K562 (cell line): Measurements from ENCODE around the gene BCAS1.

Experiments used
- CBX3 ChIP-seq, 2 experiments: IDR thresholded peaks; 1 replicate in 1 of 2; 2 replicates in 1 of 2; pipeline ENCODE4 v1.6.1; 2012; ENCODE audit warnings: inconsistent platforms in 2 of 2, low read length in 2 of 2, borderline replicate concordance in 1 of 2, control low read depth in 1 of 2
- CHCHD3 ChIP-seq: fragments of 250-450 bp; sonication (Bioruptor Pico); IDR thresholded peaks from 2 replicates; pipeline ENCODE4 v2.1.2; 2022; ENCODE audit warnings: mild to moderate bottlenecking
- CHD2 ChIP-seq: IDR thresholded peaks from 2 replicates; pipeline ENCODE4 v1.6.1; 2011; ENCODE audit warnings: low read depth, low read length
- CHD4 ChIP-seq: fragments of 200-600 bp; sonication (generic); IDR thresholded peaks from 3 replicates; pipeline ENCODE4 v1.6.1; 2012; ENCODE audit warnings: low read depth, mild to moderate bottlenecking, mixed read lengths, low read length, inconsistent platforms; ENCODE audit not compliant: insufficient read depth, insufficient replicate concordance, poor library complexity, severe bottlenecking
- CTCF ChIP-seq, 3 experiments: IDR thresholded peaks in 2 of 3; conservative IDR thresholded peaks in 1 of 3; 2 replicates each; pipeline ENCODE4 v1.5.1; 2011 to 2012; ENCODE audit warnings: low read length in 3 of 3, mild to moderate bottlenecking in 3 of 3, control low read depth in 2 of 3, improper control_type of control experiment in 1 of 3, inconsistent platforms in 1 of 3, low read depth in 1 of 3, mixed read lengths in 1 of 3, moderate library complexity in 1 of 3; ENCODE audit not compliant: insufficient read depth in 2 of 3
- E2F4 ChIP-seq: sonication (generic); formaldehyde crosslinking; IDR thresholded peaks from 2 replicates; pipeline ENCODE4 v1.8.0; 2022; ENCODE audit warnings: mild to moderate bottlenecking, low read depth, missing genetic modification reagents
- JUN ChIP-seq, 2 experiments: sonication (generic) in 1 of 2; formaldehyde crosslinking in 1 of 2; IDR thresholded peaks; 2 replicates each; pipeline versions ENCODE4 v1.6.1 to v1.8.0; 2012 to 2022; ENCODE audit warnings: borderline replicate concordance in 2 of 2, mild to moderate bottlenecking in 2 of 2, improper control_type of control experiment in 1 of 2, low read depth in 1 of 2, low read length in 1 of 2, missing genetic modification reagents in 1 of 2
- NR2F6 ChIP-seq: fragments of 450-650 bp; formaldehyde crosslinking; IDR thresholded peaks from 2 replicates; pipeline ENCODE4 v1.4.0; 2020; ENCODE audit warnings: mild to moderate bottlenecking
- PCBP2 ChIP-seq: fragments of 200-400 bp; formaldehyde crosslinking; IDR thresholded peaks from 2 replicates; pipeline ENCODE4 v1.6.1; 2018; ENCODE audit warnings: low read length, low read depth, mild to moderate bottlenecking, moderate library complexity; ENCODE audit not compliant: poor library complexity, severe bottlenecking
- POLR2A ChIP-seq: fragments of 450-650 bp; conservative IDR thresholded peaks from 2 replicates; pipeline ENCODE4 v1.6.1; 2016
- PTTG1 ChIP-seq: fragments of 450-650 bp; IDR thresholded peaks from 2 replicates; pipeline ENCODE4 v1.6.1; 2016; ENCODE audit warnings: low read depth, mild to moderate bottlenecking, missing genetic modification characterization, missing compliant biosample characterization
- ZNF121 ChIP-seq: sonication (generic); formaldehyde crosslinking; conservative IDR thresholded peaks from 2 replicates; pipeline ENCODE4 v1.8.0; 2022; ENCODE audit warnings: missing genetic modification reagents
- TF ChIP-seq, protein P1 (sequence below): sonication (generic); formaldehyde crosslinking; IDR thresholded peaks from 2 replicates; pipeline ENCODE4 v1.8.1; 2023; ENCODE audit warnings: mild to moderate bottlenecking, missing genetic modification reagents

GRCh38 chr20:53982624-53983023 lies 87.8 kb downstream of the BCAS1 start:
- no peak for TF ChIP-seq NR2F6
- no peak for TF ChIP-seq POLR2A
- TF ChIP-seq PTTG1 (tag), result no peak
- TF ChIP-seq CTCF (IDR thresholded peaks at IDR 0.05 in 2 of 3, conservative IDR thresholded peaks at IDR 0.05 in 1 of 3; ENCODE audit: insufficient read depth in 2 of 3, low read depth in 1 of 3, low read length in 3 of 3), result no peak
- TF ChIP-seq E2F4, result no peak
- no peak for TF ChIP-seq ZNF121
- TF ChIP-seq CHD4, result no peak
- no peak for TF ChIP-seq CHD2
- TF ChIP-seq PCBP2, result no peak
- TF ChIP-seq CBX3 (IDR thresholded peaks at IDR 0.05; ENCODE audit: borderline replicate concordance in 1 of 2, low read length in 2 of 2), result no peak
- no peak for TF ChIP-seq JUN (IDR thresholded peaks at IDR 0.05; ENCODE audit: borderline replicate concordance, low read depth, low read length)
- no peak for TF ChIP-seq JUN (CRISPR knock-in tag; IDR thresholded peaks at IDR 0.05; ENCODE audit: borderline replicate concordance)
- no peak for TF ChIP-seq CHCHD3 (CRISPR knock-in tag)
- TF ChIP-seq, protein P1, sequence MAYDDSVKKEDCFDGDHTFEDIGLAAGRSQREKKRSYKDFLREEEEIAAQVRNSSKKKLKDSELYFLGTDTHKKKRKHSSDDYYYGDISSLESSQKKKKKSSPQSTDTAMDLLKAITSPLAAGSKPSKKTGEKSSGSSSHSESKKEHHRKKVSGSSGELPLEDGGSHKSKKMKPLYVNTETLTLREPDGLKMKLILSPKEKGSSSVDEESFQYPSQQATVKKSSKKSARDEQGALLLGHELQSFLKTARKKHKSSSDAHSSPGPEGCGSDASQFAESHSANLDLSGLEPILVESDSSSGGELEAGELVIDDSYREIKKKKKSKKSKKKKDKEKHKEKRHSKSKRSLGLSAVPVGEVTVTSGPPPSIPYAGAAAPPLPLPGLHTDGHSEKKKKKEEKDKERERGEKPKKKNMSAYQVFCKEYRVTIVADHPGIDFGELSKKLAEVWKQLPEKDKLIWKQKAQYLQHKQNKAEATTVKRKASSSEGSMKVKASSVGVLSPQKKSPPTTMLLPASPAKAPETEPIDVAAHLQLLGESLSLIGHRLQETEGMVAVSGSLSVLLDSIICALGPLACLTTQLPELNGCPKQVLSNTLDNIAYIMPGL (CRISPR knock-in tag), result no peak
